ENCODE measurements around the gene ZNF562.
A peak's percentile ranks its signal among the peaks of the same experiment; 100 is the strongest.

The ZNF562 gene

GRCh38 chr19:9620842-9621155 is 54.1 kb downstream of the ZNF562 start:
- Mint-ChIP-seq H3K27ac (peak overlapping the region; percentile 99), H3K4me3 (peak overlapping the region; percentile 98), H3K4me1 (ENCODE audit: low read depth) (peaks cover 21% of the 10 kb centered on the region), H3K27me3 (ENCODE audit: low read depth) (no peaks in the 10 kb centered on the region), H3K36me3 (ENCODE audit: low read depth) (peaks cover 38% of the 10 kb centered on the region), H3K9me3 (peaks cover 7% of the 10 kb centered on the region)

GRCh38 chr19:9615844-9616243 is 59.1 kb downstream of the ZNF562 start:
- no peak overlapping the region for H3K4me3 Mint-ChIP-seq
- H3K27ac Mint-ChIP-seq: no peak overlapping the region
- peaks cover 28% of the 10 kb centered on the region for H3K9me3 Mint-ChIP-seq
- H3K36me3 Mint-ChIP-seq (ENCODE audit: low read depth): peaks cover 70% of the 10 kb centered on the region
- no peaks in the 10 kb centered on the region for H3K27me3 Mint-ChIP-seq (ENCODE audit: low read depth)
- peaks cover 7% of the 10 kb centered on the region for H3K4me1 Mint-ChIP-seq (ENCODE audit: low read depth)

GRCh38 chr19:9610484-9611113 is 64.3 kb downstream of the ZNF562 start:
- Mint-ChIP-seq H3K4me1 (ENCODE audit: low read depth) (no peaks in the 10 kb centered on the region), H3K4me3 (no peak overlapping the region), H3K9me3 (peaks cover 60% of the 10 kb centered on the region), H3K27ac (no peak overlapping the region), H3K36me3 (ENCODE audit: low read depth) (peaks cover 68% of the 10 kb centered on the region), H3K27me3 (ENCODE audit: low read depth) (no peaks in the 10 kb centered on the region)

GRCh38 chr19:9608912-9609311 is 66.0 kb downstream of the ZNF562 start:
- H3K27ac Mint-ChIP-seq: no peak overlapping the region
- no peak overlapping the region for H3K4me3 Mint-ChIP-seq
- no peaks in the 10 kb centered on the region for H3K4me1 Mint-ChIP-seq (ENCODE audit: low read depth)
- H3K9me3 Mint-ChIP-seq: peaks cover 67% of the 10 kb centered on the region
- H3K27me3 Mint-ChIP-seq (ENCODE audit: low read depth): no peaks in the 10 kb centered on the region
- H3K36me3 Mint-ChIP-seq (ENCODE audit: low read depth): peaks cover 58% of the 10 kb centered on the region

GRCh38 chr19:9597027-9597426 is 77.9 kb downstream of the ZNF562 start:
- H3K4me1 Mint-ChIP-seq (ENCODE audit: low read depth): no peaks in the 10 kb centered on the region
- peaks cover 31% of the 10 kb centered on the region for H3K9me3 Mint-ChIP-seq
- peaks cover 7% of the 10 kb centered on the region for H3K36me3 Mint-ChIP-seq (ENCODE audit: low read depth)
- no peaks in the 10 kb centered on the region for H3K27me3 Mint-ChIP-seq (ENCODE audit: low read depth)
- no peak overlapping the region for H3K4me3 Mint-ChIP-seq
- H3K27ac Mint-ChIP-seq: no peak overlapping the region
